Naive thymus-derived CD4-positive, alpha-beta T cell (primary cell): ENCODE data around the gene HIVEP3. TPM values are rescaled to one million over a fixed set of nuclear protein-coding genes. Genes with fewer than 3 reads are reported as not detected.

ENCODE experiments used
- ATAC-seq: fragments of 150-1000 bp; cut with Tn5 transposase; 2 replicates; pipeline ENCODE4 v1.10.0; 2021; ENCODE audit warnings: mild to moderate bottlenecking, moderate library complexity
- CTCF ChIA-PET: fragments of 350-600 bp; sonication (Branson Sonifier 250); formaldehyde crosslinking; loops from one replicate; lab custom pipeline; 2021; ENCODE audit warnings: antibody characterized with exemption; lab: Charles Lee
- POLR2A ChIA-PET: fragments of 350-600 bp; sonication (Branson Sonifier 250); formaldehyde crosslinking; loops from one replicate; lab custom pipeline; 2021; ENCODE audit warnings: antibody characterized with exemption, inconsistent platforms; lab: Charles Lee
- DNase-seq, 9 donors: peaks; one replicate each; pipeline versions ENCODE4 v3.0.0 to v3.0.0-alpha.2; 2020 to 2022; ENCODE audit warnings: mixed read lengths in 1 of 9
- H3K27ac ChIP-seq: one replicate; pipeline ENCODE4 v1.7.0; 2013; ENCODE audit warnings: mild to moderate bottlenecking, low read depth, low read length, moderate library complexity
- H3K27me3 ChIP-seq, 2 donors: one replicate each; pipeline ENCODE4 v1.7.0; 2013; ENCODE audit warnings: low read length in 2 of 2, mild to moderate bottlenecking in 2 of 2, moderate library complexity in 2 of 2; ENCODE audit not compliant: control insufficient read depth in 2 of 2, insufficient read depth in 2 of 2
- H3K36me3 ChIP-seq, 3 experiments: 1 replicate in 2 of 3; 2 replicates in 1 of 3; pipeline ENCODE4 v1.7.0; 2013; ENCODE audit warnings: low read length in 3 of 3, mild to moderate bottlenecking in 3 of 3, moderate library complexity in 1 of 3; ENCODE audit not compliant: insufficient read depth in 3 of 3, control insufficient read depth in 2 of 3
- H3K4me1 ChIP-seq, 2 donors: one replicate each; pipeline ENCODE4 v1.7.0; 2013; ENCODE audit warnings: low read length in 2 of 2, mild to moderate bottlenecking in 2 of 2, moderate library complexity in 1 of 2; ENCODE audit not compliant: control insufficient read depth in 2 of 2, insufficient read depth in 2 of 2
- H3K4me3 ChIP-seq: 2 replicates; pipeline ENCODE4 v1.7.0; 2013; ENCODE audit warnings: mild to moderate bottlenecking, low read length
- H3K9me3 ChIP-seq, 3 experiments: 1 replicate in 2 of 3; 2 replicates in 1 of 3; pipeline ENCODE4 v1.7.0; 2013; ENCODE audit warnings: low read length in 3 of 3; ENCODE audit not compliant: control insufficient read depth in 2 of 3
- H3K27ac Mint-ChIP-seq, 9 donors: one replicate each; pipeline ENCODE4 v1.8.0; 2020 to 2022; ENCODE audit warnings: mixed read lengths in 9 of 9, mild to moderate bottlenecking in 8 of 9, moderate library complexity in 5 of 9, inconsistent platforms in 2 of 9
- H3K27me3 Mint-ChIP-seq, 5 donors: one replicate each; pipeline ENCODE4 v1.8.0; 2021 to 2022; ENCODE audit warnings: mixed read lengths in 5 of 5, mild to moderate bottlenecking in 1 of 5
- H3K36me3 Mint-ChIP-seq, 5 donors: one replicate each; pipeline ENCODE4 v1.8.0; 2020 to 2022; ENCODE audit warnings: mixed read lengths in 5 of 5, mild to moderate bottlenecking in 3 of 5, inconsistent platforms in 1 of 5
- H3K4me1 Mint-ChIP-seq, 7 donors: one replicate each; pipeline ENCODE4 v1.8.0; 2020 to 2022; ENCODE audit warnings: mixed read lengths in 7 of 7, mild to moderate bottlenecking in 3 of 7, inconsistent platforms in 1 of 7
- H3K4me3 Mint-ChIP-seq, 10 donors: one replicate each; pipeline ENCODE4 v1.8.0; 2020 to 2022; ENCODE audit warnings: mild to moderate bottlenecking in 10 of 10, mixed read lengths in 10 of 10, moderate library complexity in 6 of 10, inconsistent platforms in 2 of 10
- H3K9me3 Mint-ChIP-seq, 11 donors: one replicate each; pipeline ENCODE4 v1.8.0; 2020 to 2022; ENCODE audit warnings: mixed read lengths in 11 of 11, mild to moderate bottlenecking in 4 of 11, inconsistent platforms in 1 of 11, moderate library complexity in 1 of 11
- intact Hi-C, 2 donors: fragments of 100-400 bp; cut with micrococcal nuclease; formaldehyde crosslinking; loops; one replicate each; pipeline ENCODE4 v1.15.1; 2023
- polyA plus RNA-seq, 2 donors: library from polyadenylated mRNA; unstranded; fragments of 300-500 nt; fragmentation: Illumina TruSeq; gene quantifications; one replicate each; pipeline ENCODE4 v1.2.3, GENCODE V29; 2021
- total RNA-seq, 6 experiments: library from RNA in 5 of 6; stranded (reverse) in 5 of 6; gene quantifications; 1 replicate in 5 of 6; 2 replicates in 1 of 6; pipeline ENCODE4 v1.2.3 and lab custom pipeline; 2021 to 2026

HIVEP3 gene
- total and polyA plus RNA-seq, 7 experiments from 2014 or later: 4.3 to 19.1 (median 7.0) TPM

DNA sequence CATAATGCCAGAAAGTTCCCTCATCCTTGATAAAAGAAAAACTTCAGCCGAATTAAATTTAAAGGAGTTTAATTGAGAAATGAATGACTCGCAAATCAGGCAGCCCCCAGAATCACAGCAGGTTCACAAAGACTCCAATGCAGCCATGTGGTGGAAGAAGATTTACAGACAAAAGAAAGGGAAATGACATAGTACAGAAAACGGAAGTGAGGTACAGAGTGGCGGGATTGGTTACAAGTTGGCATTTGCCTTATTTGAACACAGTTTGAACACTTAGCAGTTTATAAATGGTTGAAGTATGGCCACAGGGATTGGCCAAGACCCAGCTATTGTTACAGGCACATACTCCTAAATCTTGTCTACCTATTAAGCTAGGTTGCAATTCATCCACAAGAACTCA is 46.6 kb downstream of the HIVEP3 start:
- H3K36me3 ChIP-seq: no peaks in the 10 kb centered on the region
- no peak overlapping the region for H3K27ac ChIP-seq
- H3K9me3 ChIP-seq: no peaks in the 10 kb centered on the region
- H3K9me3 Mint-ChIP-seq: no peaks in the 10 kb centered on the region
- H3K27me3 Mint-ChIP-seq: no peaks in the 10 kb centered on the region
- H3K27me3 ChIP-seq: no peaks in the 10 kb centered on the region
- no peak overlapping the region for H3K4me3 Mint-ChIP-seq
- peaks cover 0 to 4% of the 10 kb centered on the region in 2 donors for H3K4me1 ChIP-seq
- no peaks in the 10 kb centered on the region for H3K36me3 Mint-ChIP-seq
- ChIA-PET CTCF (no interaction called here), POLR2A (no interaction called here)
- DNase-seq (no peak), ATAC-seq (no peak)
- H3K27ac Mint-ChIP-seq: no peak overlapping the region
- peaks cover 4 to 48% (median 19%) of the 10 kb centered on the region in 7 donors for H3K4me1 Mint-ChIP-seq
- intact Hi-C loops: no loop called here
- no peak overlapping the region for H3K4me3 ChIP-seq

DNA sequence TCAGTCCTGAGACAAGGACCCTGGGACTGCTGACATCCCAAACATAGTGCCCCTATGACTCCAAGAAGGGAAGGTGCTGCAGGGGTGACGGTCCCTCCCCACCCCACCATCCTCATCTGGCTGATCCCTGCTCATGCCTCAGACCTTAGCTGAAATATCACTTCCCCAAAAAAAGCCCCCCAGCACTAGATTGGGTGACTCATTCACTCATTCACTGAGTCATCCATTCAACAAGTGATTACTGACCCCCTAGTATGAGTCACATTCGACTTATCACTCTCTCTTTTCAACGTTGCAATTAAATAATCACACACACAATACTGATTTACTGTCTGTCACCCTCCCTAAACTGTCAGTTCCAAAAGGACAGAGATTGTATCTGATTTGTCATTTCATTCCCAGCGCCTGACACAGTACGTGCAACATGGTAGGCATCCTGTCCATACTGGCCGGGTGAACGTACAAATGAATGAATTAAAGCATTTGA is 48.6 kb downstream of the HIVEP3 start:
- Histone ChIP-seq H3K27ac (no peak overlapping the region), H3K27me3 (no peaks in the 10 kb centered on the region), H3K4me1 (peaks cover 0 to 4% of the 10 kb centered on the region in 2 donors), H3K4me3 (no peak overlapping the region), H3K36me3 (no peaks in the 10 kb centered on the region), H3K9me3 (no peaks in the 10 kb centered on the region)
- ChIA-PET POLR2A (no interaction called here), CTCF (no interaction called here)
- Mint-ChIP-seq H3K27me3 (no peaks in the 10 kb centered on the region), H3K9me3 (no peaks in the 10 kb centered on the region), H3K27ac (no peak overlapping the region), H3K4me3 (no peak overlapping the region), H3K36me3 (no peaks in the 10 kb centered on the region), H3K4me1 (peaks cover 4 to 33% (median 12%) of the 10 kb centered on the region in 7 donors)
- intact Hi-C loops: no loop called here
- DNase-seq: no peak
- peak; percentile 27 for ATAC-seq

DNA sequence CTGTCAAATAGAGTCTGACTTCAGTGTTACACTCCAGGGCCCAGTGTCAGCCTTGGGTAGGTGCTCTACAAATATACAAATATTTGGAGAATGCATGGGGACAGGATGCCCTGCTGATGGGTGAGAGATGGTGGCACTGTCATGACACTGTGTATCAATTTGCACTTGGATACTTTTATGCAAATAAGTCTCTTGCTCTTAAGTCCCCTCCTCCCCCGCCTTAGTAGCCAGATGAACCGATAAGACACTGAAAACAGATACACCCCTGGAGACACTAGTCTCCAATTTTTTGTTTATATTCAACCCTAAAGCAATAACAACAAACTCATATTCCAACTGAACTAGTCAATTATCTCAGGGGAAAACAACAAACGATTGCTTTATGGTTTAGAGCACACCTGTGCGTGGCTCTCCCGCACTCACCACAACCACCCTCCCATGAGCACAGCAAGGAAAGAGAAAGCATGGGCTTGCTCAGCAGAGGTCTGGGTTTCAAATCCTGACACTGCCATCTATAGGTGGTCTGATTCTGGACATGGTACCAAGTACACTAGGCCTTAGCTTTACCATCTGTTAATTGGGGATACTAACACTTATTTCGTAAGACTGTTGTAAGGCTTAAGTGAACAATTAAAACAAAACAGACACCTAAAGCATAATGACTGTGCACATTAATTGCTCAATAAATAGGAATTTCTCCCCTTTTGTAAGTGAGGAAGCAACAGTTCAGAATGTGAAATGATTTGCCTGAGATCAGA is 50.3 kb downstream of the HIVEP3 start:
- intact Hi-C loops: loop anchor here (1.0 to 10.0 kb wide), 6 partner anchors 22 to 354 kb away; no protein-coding TSS in a partner anchor
- CTCF ChIA-PET: no interaction called here

DNA sequence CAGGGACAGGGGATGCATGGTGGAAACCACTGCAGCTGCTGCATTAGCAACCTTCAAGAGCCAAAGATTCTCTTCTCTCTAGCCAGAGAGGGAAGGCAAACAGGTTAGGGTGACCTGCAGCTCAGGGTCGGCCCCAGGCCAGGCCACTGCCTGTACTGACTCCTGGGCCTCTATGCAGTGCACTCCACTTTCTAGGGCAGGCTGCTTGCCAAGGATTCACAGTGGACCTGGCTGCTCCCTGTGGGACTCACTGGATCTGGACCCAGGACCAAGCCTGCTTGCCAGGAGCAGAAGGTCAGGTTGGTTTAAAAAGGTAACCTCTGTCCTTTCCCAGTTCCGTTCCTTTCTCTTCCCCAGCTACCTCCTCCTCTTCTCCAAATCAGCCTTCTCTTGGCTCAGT is 52.4 kb downstream of the HIVEP3 start:
- Histone ChIP-seq H3K4me3 (no peak overlapping the region), H3K27ac (no peak overlapping the region), H3K27me3 (no peaks in the 10 kb centered on the region), H3K4me1 (peaks cover 0 to 8% of the 10 kb centered on the region in 2 donors), H3K36me3 (no peaks in the 10 kb centered on the region), H3K9me3 (no peaks in the 10 kb centered on the region)
- no peak overlapping the region for H3K4me3 Mint-ChIP-seq
- H3K36me3 Mint-ChIP-seq: peaks cover 0 to 6% (median 0%) of the 10 kb centered on the region in 5 donors
- H3K27me3 Mint-ChIP-seq: no peaks in the 10 kb centered on the region
- ChIA-PET CTCF (no interaction called here), POLR2A (no interaction called here)
- H3K27ac Mint-ChIP-seq: peak overlapping the region in 1 of 9 donors; percentile 78
- intact Hi-C loops: loop anchor here in 1 of 2 donors (5.0 to 10.0 kb wide), 4 partner anchors 51 to 351 kb away; no protein-coding TSS in a partner anchor
- no peaks in the 10 kb centered on the region for H3K9me3 Mint-ChIP-seq
- H3K4me1 Mint-ChIP-seq: peaks cover 4 to 46% (median 23%) of the 10 kb centered on the region in 7 donors
- ATAC-seq (no peak), DNase-seq (no peak)

More for the DNA sequence above, 50.3 kb downstream of the HIVEP3 start:
- H3K36me3 ChIP-seq: no peaks in the 10 kb centered on the region
- H3K27me3 Mint-ChIP-seq: no peaks in the 10 kb centered on the region
- peaks cover 4 to 24% (median 8%) of the 10 kb centered on the region in 7 donors for H3K4me1 Mint-ChIP-seq
- no peak overlapping the region for H3K27ac ChIP-seq
- no peak overlapping the region for H3K4me3 ChIP-seq
- H3K9me3 Mint-ChIP-seq: no peaks in the 10 kb centered on the region
- POLR2A ChIA-PET: no interaction called here
- peak; percentile 70 for ATAC-seq
- peak overlapping the region in 2 of 9 donors; percentile 5 to 18 for H3K27ac Mint-ChIP-seq
- peak overlapping the region in 1 of 10 donors; percentile 44 for H3K4me3 Mint-ChIP-seq
- H3K4me1 ChIP-seq: peaks cover 0 to 4% of the 10 kb centered on the region in 2 donors
- peak in 1 of 9 donors; percentile 50 for DNase-seq
- no peaks in the 10 kb centered on the region for H3K9me3 ChIP-seq
- H3K27me3 ChIP-seq: no peaks in the 10 kb centered on the region
- H3K36me3 Mint-ChIP-seq: no peaks in the 10 kb centered on the region

DNA sequence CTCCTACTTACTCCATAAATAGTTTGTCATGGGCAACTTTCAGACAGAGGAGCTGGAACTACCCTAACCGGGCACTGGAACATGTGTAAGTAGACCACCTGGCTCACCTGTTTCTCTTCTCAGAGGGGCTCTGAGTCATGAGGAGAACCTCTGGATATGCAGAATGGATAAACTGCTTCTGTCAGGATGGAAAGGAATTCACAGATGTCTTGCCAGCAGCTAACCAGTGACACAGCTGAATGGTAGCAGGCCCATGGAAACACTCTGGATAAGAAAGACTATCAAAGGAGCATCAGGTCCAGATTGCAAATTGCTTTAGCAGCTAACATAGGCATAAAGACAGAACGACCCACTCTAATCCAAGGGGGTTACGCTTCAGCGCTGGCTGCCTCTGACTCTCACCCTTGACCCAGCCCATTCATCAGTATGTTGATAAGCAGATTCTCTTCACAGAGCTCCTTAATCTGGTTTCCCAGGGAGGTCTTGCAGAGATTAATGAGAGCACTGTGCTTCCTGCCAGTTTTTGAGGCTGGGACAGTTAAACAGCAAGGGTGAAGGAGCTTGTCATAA is 54.2 kb downstream of the HIVEP3 start:
- ChIA-PET CTCF (no interaction called here), POLR2A (no interaction called here)
- Histone ChIP-seq H3K4me3 (no peak overlapping the region), H3K9me3 (no peaks in the 10 kb centered on the region), H3K27ac (no peak overlapping the region), H3K27me3 (no peaks in the 10 kb centered on the region), H3K36me3 (no peaks in the 10 kb centered on the region), H3K4me1 (peaks cover 0 to 8% of the 10 kb centered on the region in 2 donors)
- ATAC-seq (no peak), DNase-seq (no peak)
- Mint-ChIP-seq H3K27me3 (no peaks in the 10 kb centered on the region), H3K9me3 (no peaks in the 10 kb centered on the region), H3K4me1 (peaks cover 4 to 44% (median 25%) of the 10 kb centered on the region in 7 donors), H3K36me3 (peaks cover 0 to 9% (median 0%) of the 10 kb centered on the region in 5 donors), H3K4me3 (no peak overlapping the region), H3K27ac (no peak overlapping the region)
- intact Hi-C loops: loop anchor here in 1 of 2 donors (5.0 to 10.0 kb wide), 4 partner anchors 50 to 350 kb away; no protein-coding TSS in a partner anchor

DNA sequence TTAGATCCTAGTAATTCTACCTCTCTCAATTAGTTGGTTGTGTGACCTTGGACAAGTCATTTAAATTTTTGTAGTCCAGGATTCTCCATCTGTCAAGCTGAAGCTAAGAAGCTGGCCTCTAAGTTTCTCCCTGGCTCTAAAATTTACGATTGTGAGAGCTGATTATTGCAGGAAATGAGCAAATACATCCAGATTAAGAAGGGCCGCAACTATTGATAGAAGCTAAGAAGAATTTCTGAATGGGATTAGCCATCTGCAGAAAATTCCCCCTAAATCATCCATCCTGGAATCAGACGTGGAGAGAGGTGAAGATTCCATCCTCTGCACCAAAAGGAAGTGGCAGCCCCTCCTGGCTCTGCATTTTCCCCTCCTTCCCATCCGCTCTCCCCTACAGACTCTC is 55.0 kb downstream of the HIVEP3 start:
- DNase-seq: no peak
- Histone ChIP-seq H3K4me1 (peaks cover 0 to 8% of the 10 kb centered on the region in 2 donors), H3K27ac (no peak overlapping the region), H3K27me3 (no peaks in the 10 kb centered on the region), H3K9me3 (no peaks in the 10 kb centered on the region), H3K4me3 (no peak overlapping the region), H3K36me3 (no peaks in the 10 kb centered on the region)
- Mint-ChIP-seq H3K4me3 (no peak overlapping the region), H3K27ac (no peak overlapping the region), H3K36me3 (peaks cover 0 to 10% (median 0%) of the 10 kb centered on the region in 5 donors), H3K27me3 (no peaks in the 10 kb centered on the region), H3K9me3 (no peaks in the 10 kb centered on the region), H3K4me1 (peaks cover 4 to 38% (median 22%) of the 10 kb centered on the region in 7 donors)
- intact Hi-C loops: loop anchor here in 1 of 2 donors (1.0 to 10.0 kb wide), 3 partner anchors 49 to 349 kb away; no protein-coding TSS in a partner anchor
- ChIA-PET CTCF (no interaction called here), POLR2A (no interaction called here)
- no peak for ATAC-seq
